Thyroid gland (tissue), 4 donors: ENCODE measurements around the gene CRB1. TPM values are rescaled to one million over a fixed set of nuclear protein-coding genes. Genes with fewer than 3 reads are reported as not detected.

ENCODE experiments used
- DNase-seq, 2 donors: peaks; one replicate each; pipeline ENCODE4 v3.0.0-alpha.2; 2019
- H3K27ac ChIP-seq, 3 donors: fragments of 200-600 bp; sonication (generic); 1 replicate in 2 of 3; 2 replicates in 1 of 3; pipeline ENCODE4 v1.5.1; 2016 to 2019; ENCODE audit warnings: mild to moderate bottlenecking in 1 of 3, moderate library complexity in 1 of 3
- H3K27me3 ChIP-seq: fragments of 200-600 bp; sonication (generic); one replicate; pipeline ENCODE4 v1.5.1; 2019
- H3K36me3 ChIP-seq, 2 donors: fragments of 200-600 bp; sonication (generic); one replicate each; pipeline ENCODE4 v1.5.1; 2016 to 2019
- H3K4me1 ChIP-seq, 2 donors: fragments of 200-600 bp; sonication (generic); one replicate each; pipeline ENCODE4 v1.5.1; 2017 to 2019
- H3K4me3 ChIP-seq, 3 donors: fragments of 200-600 bp; sonication (generic); replicated peaks in 1 of 3; 1 replicate in 2 of 3; 2 replicates in 1 of 3; pipeline ENCODE4 v1.5.1; 2016; ENCODE audit warnings: mild to moderate bottlenecking in 1 of 3
- H3K9me3 ChIP-seq: fragments of 200-600 bp; sonication (generic); one replicate; pipeline ENCODE4 v1.5.1; 2017
- CTCF ChIP-seq, 6 experiments: fragments of 200-600 bp in 3 of 6; fragments of 450-650 bp in 3 of 6; sonication (generic) in 3 of 6; IDR thresholded peaks; one replicate each; pipeline ENCODE4 v1.5.1; 2016 to 2019; ENCODE audit warnings: antibody characterized with exemption in 6 of 6, mild to moderate bottlenecking in 2 of 6, inconsistent platforms in 1 of 6, moderate library complexity in 1 of 6
- POLR2A ChIP-seq, 2 donors: fragments of 450-650 bp; IDR thresholded peaks; one replicate each; pipeline ENCODE4 v1.6.1; 2017; ENCODE audit warnings: antibody characterized with exemption in 2 of 2, mild to moderate bottlenecking in 2 of 2, moderate library complexity in 1 of 2
- WGBS, 2 donors: methylation state at CpG; one replicate each; pipeline ENCODE4 v1.1.5; 2017; 5-methylcytosine and 5-hydroxymethylcytosine counted together
- intact Hi-C: fragments of 100-400 bp; cut with DNase I; formaldehyde crosslinking; loops from one replicate; pipeline ENCODE4 v1.15.1; 2023
- total RNA-seq, 4 donors: library from RNA; depleted of rRNA; stranded (reverse); fragments of >200 nt; gene quantifications; one replicate each; pipeline ENCODE4 v1.2.3, GENCODE V29; 2016

CRB1 gene
- total RNA-seq, 4 donors from 2014 or later = 0.21 to 6.7 (median 0.22) TPM; not detected in 1

- H3K9me3 ChIP-seq = no peaks in the 10 kb centered on the region
- intact Hi-C loops = no loop called here
- TF ChIP-seq POLR2A (IDR thresholded peaks at IDR 0.05) (no peak), CTCF (IDR thresholded peaks at IDR 0.05) (no peak)
- H3K4me1 ChIP-seq = no peaks in the 10 kb centered on the region
- WGBS, 2 donors = 79 to 81% methylated on average over 4 of the region's 4 CpGs
- no peak for DNase-seq
- H3K27ac ChIP-seq = no peak overlapping the region
- H3K4me3 ChIP-seq = no peak overlapping the region
- H3K27me3 ChIP-seq = no peaks in the 10 kb centered on the region
- no peaks in the 10 kb centered on the region for H3K36me3 ChIP-seq
These were observed 75.7 kb downstream of the CRB1 start for GRCh38 chr1:197343663-197344273.

GRCh38 chr1:197351821-197352440 lies 83.9 kb downstream of the CRB1 start:
- intact Hi-C loops = no loop called here
- Histone ChIP-seq H3K9me3 (no peaks in the 10 kb centered on the region), H3K27me3 (no peaks in the 10 kb centered on the region), H3K36me3 (no peaks in the 10 kb centered on the region), H3K4me3 (no peak overlapping the region), H3K27ac (no peak overlapping the region), H3K4me1 (no peaks in the 10 kb centered on the region)
- no peak for TF ChIP-seq CTCF (IDR thresholded peaks at IDR 0.05)
- no peak for TF ChIP-seq POLR2A (IDR thresholded peaks at IDR 0.05)
- 69 to 82% methylated on average over 2 of the region's 2 CpGs for WGBS, 2 donors
- DNase-seq = no peak

GRCh38 chr1:197355248-197355995 lies 87.4 kb downstream of the CRB1 start:
- Histone ChIP-seq H3K36me3 (no peaks in the 10 kb centered on the region), H3K27ac (no peak overlapping the region), H3K9me3 (no peaks in the 10 kb centered on the region), H3K4me3 (no peak overlapping the region), H3K27me3 (no peaks in the 10 kb centered on the region), H3K4me1 (no peaks in the 10 kb centered on the region)
- no peak for TF ChIP-seq POLR2A (IDR thresholded peaks at IDR 0.05)
- no peak for TF ChIP-seq CTCF (IDR thresholded peaks at IDR 0.05)
- intact Hi-C loops = no loop called here
- DNase-seq = no peak
- 93% methylated on average over 20 to 31 of the region's 39 CpGs for whole genome bisulfite sequencing, 2 donors

GRCh38 chr1:197356723-197357533 lies 88.9 kb downstream of the CRB1 start:
- Histone ChIP-seq H3K9me3 (no peaks in the 10 kb centered on the region), H3K4me3 (no peak overlapping the region), H3K27ac (no peak overlapping the region), H3K4me1 (no peaks in the 10 kb centered on the region), H3K27me3 (no peaks in the 10 kb centered on the region), H3K36me3 (no peaks in the 10 kb centered on the region)
- 71 to 74% methylated on average over 5 of the region's 5 CpGs for WGBS, 2 donors
- intact Hi-C loops = no loop called here
- peak in 5 of 6 experiments; percentile 20 to 63 (median 53) for TF ChIP-seq CTCF (IDR thresholded peaks at IDR 0.05)
- no peak for TF ChIP-seq POLR2A (IDR thresholded peaks at IDR 0.05)
- peak in 1 of 2 donors; percentile 12 for DNase-seq
